ENCODE measurements around the gene OPCML.

OPCML gene

DNA sequence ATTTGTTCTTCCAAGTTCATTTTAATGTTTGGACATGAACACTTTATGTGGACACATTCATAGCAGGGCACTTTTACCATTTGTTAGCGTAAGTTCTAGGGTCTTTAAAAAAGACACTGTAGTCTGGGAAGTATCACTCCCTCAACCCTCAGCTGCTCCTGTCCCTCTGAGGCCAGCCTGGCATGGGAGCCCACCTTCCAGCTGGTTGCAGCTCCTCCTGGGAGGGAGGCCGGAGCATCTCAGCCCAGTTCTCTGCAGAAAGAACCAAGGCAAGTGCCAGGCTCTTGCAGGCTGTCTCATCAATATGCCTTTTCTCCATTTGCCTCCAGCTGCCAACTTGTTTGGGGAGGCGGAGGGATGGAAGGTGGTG, 150.6 kb downstream of the OPCML start (continued):
- TF ChIP-seq ZNF8 (CRISPR knock-in tag; IDR thresholded peaks at IDR 0.05): no peak
- TF ChIP-seq, protein P1, sequence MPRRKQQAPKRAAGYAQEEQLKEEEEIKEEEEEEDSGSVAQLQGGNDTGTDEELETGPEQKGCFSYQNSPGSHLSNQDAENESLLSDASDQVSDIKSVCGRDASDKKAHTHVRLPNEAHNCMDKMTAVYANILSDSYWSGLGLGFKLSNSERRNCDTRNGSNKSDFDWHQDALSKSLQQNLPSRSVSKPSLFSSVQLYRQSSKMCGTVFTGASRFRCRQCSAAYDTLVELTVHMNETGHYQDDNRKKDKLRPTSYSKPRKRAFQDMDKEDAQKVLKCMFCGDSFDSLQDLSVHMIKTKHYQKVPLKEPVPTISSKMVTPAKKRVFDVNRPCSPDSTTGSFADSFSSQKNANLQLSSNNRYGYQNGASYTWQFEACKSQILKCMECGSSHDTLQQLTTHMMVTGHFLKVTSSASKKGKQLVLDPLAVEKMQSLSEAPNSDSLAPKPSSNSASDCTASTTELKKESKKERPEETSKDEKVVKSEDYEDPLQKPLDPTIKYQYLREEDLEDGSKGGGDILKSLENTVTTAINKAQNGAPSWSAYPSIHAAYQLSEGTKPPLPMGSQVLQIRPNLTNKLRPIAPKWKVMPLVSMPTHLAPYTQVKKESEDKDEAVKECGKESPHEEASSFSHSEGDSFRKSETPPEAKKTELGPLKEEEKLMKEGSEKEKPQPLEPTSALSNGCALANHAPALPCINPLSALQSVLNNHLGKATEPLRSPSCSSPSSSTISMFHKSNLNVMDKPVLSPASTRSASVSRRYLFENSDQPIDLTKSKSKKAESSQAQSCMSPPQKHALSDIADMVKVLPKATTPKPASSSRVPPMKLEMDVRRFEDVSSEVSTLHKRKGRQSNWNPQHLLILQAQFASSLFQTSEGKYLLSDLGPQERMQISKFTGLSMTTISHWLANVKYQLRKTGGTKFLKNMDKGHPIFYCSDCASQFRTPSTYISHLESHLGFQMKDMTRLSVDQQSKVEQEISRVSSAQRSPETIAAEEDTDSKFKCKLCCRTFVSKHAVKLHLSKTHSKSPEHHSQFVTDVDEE (CRISPR knock-in tag; IDR thresholded peaks at IDR 0.05): no peak

DNA sequence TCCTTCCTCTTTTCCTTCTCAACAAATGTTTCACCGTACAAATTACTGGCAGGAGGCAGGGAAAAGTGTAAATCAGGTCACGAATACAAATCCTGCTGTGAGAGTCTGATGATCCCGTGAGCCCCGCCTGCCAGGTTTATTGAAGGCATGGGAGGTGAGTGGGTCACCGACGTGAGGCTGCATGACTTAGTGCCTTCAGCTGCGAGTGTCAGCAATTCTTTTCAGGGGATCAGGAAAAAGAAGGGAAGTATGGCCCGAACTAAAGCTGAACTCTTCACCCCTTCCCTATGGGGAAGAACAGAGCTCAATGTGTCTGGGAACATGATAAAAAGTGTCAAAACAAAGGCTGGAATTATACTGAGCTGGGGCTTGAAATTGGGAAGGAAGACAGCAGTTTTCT, 166.2 kb downstream of the OPCML start:
- no peak for ATAC-seq
- TF ChIP-seq ZFP30 (CRISPR knock-in tag; IDR thresholded peaks at IDR 0.05): no peak
- TF ChIP-seq, protein P2, sequence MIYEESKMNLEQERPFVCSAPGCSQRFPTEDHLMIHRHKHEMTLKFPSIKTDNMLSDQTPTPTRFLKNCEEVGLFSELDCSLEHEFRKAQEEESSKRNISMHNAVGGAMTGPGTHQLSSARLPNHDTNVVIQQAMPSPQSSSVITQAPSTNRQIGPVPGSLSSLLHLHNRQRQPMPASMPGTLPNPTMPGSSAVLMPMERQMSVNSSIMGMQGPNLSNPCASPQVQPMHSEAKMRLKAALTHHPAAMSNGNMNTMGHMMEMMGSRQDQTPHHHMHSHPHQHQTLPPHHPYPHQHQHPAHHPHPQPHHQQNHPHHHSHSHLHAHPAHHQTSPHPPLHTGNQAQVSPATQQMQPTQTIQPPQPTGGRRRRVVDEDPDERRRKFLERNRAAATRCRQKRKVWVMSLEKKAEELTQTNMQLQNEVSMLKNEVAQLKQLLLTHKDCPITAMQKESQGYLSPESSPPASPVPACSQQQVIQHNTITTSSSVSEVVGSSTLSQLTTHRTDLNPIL (CRISPR knock-in tag; IDR thresholded peaks at IDR 0.05; ENCODE audit: low read depth): no peak

DNA sequence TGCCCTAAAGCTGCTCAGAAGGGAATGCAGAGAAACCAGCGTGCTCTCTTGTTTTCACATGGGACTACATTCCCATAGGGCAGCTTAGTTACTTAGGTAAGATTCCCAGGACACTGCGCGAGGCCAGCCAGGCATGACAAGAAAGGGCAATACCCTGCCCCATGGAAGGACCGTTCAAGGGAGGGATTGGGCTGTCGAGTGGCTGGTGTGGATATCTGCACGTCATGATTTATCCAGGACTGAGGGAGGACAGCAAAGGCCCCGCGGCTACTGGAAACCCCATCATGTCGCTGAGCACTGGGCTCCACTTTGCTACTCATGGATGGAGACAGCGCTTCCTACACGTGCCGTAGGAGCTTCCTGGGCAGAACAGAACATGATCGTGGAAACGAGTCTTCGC, 169.4 kb downstream of the OPCML start:
- no peak for ATAC-seq

DNA sequence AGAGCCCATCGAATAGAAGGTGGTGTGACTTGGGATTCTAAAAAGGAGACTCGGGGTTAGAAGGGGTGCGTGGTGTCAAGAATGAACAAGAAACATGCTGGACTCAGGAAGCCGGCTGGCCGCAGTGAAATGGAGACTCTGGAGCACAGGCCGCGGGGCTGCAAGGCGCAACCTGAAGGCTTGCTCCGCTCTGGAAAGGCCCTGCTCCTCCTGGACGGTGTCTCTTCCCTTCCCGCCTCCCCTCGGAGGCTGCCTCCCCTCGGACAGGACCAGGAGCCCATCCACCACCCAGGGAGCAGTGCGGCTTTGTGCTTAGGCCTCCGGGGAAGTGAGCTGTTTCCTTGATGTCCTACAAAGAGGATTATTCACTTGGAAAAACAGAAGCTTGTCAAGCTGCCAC, 170.1 kb downstream of the OPCML start:
- no peak for ATAC-seq
- TF ChIP-seq ZNF70 (CRISPR knock-in tag; IDR thresholded peaks at IDR 0.05) (no peak), ARNTL (CRISPR knock-in tag; IDR thresholded peaks at IDR 0.05; ENCODE audit: borderline replicate concordance, low read depth) (no peak), ZFP30 (CRISPR knock-in tag; IDR thresholded peaks at IDR 0.05) (no peak), SNAI2 (CRISPR knock-in tag; IDR thresholded peaks at IDR 0.05) (no peak), OSR1 (CRISPR knock-in tag; IDR thresholded peaks at IDR 0.05) (no peak), BACH2 (CRISPR knock-in tag; IDR thresholded peaks at IDR 0.05; ENCODE audit: borderline replicate concordance) (no peak), ZNF8 (CRISPR knock-in tag; IDR thresholded peaks at IDR 0.05) (no peak), TCF4 (CRISPR knock-in tag; IDR thresholded peaks at IDR 0.05; ENCODE audit: borderline replicate concordance) (no peak)
- TF ChIP-seq, protein P3, sequence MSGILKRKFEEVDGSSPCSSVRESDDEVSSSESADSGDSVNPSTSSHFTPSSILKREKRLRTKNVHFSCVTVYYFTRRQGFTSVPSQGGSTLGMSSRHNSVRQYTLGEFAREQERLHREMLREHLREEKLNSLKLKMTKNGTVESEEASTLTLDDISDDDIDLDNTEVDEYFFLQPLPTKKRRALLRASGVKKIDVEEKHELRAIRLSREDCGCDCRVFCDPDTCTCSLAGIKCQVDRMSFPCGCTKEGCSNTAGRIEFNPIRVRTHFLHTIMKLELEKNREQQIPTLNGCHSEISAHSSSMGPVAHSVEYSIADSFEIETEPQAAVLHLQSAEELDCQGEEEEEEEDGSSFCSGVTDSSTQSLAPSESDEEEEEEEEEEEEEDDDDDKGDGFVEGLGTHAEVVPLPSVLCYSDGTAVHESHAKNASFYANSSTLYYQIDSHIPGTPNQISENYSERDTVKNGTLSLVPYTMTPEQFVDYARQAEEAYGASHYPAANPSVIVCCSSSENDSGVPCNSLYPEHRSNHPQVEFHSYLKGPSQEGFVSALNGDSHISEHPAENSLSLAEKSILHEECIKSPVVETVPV (CRISPR knock-in tag; IDR thresholded peaks at IDR 0.05): no peak

More for the DNA sequence above, 169.4 kb downstream of the OPCML start:
- TF ChIP-seq ARNTL (CRISPR knock-in tag; IDR thresholded peaks at IDR 0.05; ENCODE audit: borderline replicate concordance, low read depth): no peak
- TF ChIP-seq, protein P2 (CRISPR knock-in tag; IDR thresholded peaks at IDR 0.05; ENCODE audit: low read depth): no peak

DNA sequence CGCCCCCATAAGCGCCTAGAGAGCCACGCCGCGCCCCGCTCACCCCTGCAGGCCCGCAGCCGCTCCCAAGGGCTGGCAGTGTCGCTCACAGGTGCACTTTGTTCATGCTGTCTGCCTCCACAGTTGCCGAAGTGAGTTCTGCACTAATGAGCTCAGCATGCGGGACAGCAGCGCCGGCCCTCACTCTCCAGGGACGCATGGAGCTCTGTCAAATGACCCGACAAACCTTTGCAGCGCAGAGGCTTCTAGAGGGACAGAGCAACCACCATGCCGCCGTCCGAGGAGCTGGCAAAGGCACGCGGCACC, 170.7 kb downstream of the OPCML start:
- no peak for ATAC-seq
- TF ChIP-seq TOX (CRISPR knock-in tag; IDR thresholded peaks at IDR 0.05; ENCODE audit: borderline replicate concordance) (no peak), ESRRG (CRISPR knock-in tag; IDR thresholded peaks at IDR 0.05) (no peak)

DNA sequence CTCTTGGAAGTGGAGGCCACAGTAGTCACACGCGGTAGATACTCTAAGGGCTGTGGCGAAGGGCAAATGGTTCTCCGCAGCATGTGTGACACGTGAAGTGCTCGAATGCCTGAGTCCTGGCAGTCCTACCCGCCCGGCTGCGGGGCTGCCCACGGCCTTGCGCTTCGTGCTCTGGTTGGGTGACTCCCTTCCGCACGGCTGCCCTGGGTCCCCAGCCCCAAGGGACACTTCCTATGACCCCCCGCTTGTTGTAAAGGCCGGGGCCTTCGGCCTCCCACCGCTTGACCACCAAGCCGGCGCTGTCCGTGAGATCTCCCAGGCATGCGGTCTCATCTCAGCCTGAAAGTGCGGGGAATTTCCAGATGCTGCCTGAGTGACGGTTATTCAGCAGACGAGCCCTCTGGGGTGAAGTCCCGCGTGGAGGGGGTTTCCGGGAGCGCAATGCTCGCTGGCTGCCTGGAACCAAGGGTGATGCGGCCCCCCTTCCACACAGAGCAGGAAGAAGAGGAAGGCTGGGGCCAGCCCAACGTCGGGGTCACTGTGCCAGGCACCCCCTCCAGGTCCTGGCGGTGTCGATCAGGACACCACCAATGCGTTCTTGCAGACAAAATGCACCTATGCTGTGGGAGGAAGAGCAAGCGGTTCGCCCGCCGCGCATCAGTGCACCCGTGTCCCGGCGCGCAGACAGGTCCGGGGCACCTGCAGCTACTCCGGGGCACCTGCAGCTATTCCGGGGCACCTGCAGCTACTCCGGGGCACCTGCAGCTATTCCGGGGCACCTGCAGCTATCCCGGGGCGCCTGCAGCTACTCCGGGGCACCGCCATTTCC, 171.2 kb downstream of the OPCML start:
- ATAC-seq: no peak

DNA sequence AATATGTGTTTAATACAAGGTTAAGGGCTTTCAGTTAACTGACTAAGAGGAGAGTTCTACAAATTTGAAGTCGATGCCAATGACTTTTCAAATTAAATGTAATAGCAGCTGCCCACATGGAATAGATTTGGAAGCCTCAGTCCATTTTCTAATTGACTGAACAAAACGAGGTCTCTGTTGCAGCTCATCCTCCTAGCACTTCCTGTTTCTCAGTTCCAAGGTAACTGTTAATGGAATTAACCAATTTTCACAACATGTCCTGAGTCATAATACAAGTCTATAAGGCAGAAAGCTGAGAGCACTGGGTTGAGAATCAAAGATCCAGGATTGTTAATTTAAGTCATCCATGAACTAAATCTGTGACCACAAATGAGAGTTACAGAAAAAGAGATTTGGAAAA, 177.2 kb downstream of the OPCML start:
- ATAC-seq: no peak
- no peak for TF ChIP-seq ZNF70 (CRISPR knock-in tag; IDR thresholded peaks at IDR 0.05)
- TF ChIP-seq OSR1 (CRISPR knock-in tag; IDR thresholded peaks at IDR 0.05): no peak
- TF ChIP-seq, protein P3 (CRISPR knock-in tag; IDR thresholded peaks at IDR 0.05): no peak
- TF ChIP-seq PPARA (CRISPR knock-in tag; IDR thresholded peaks at IDR 0.05; ENCODE audit: borderline replicate concordance): no peak
- no peak for TF ChIP-seq ESRRG (CRISPR knock-in tag; IDR thresholded peaks at IDR 0.05)
- TF ChIP-seq ZNF8 (CRISPR knock-in tag; IDR thresholded peaks at IDR 0.05): no peak
- TF ChIP-seq, protein P2 (CRISPR knock-in tag; IDR thresholded peaks at IDR 0.05; ENCODE audit: low read depth): no peak
- no peak for TF ChIP-seq BACH2 (CRISPR knock-in tag; IDR thresholded peaks at IDR 0.05; ENCODE audit: borderline replicate concordance)
- no peak for TF ChIP-seq ARNTL (CRISPR knock-in tag; IDR thresholded peaks at IDR 0.05; ENCODE audit: borderline replicate concordance, low read depth)
- TF ChIP-seq SNAI2 (CRISPR knock-in tag; IDR thresholded peaks at IDR 0.05): no peak
- TF ChIP-seq CSDC2 (CRISPR knock-in tag; IDR thresholded peaks at IDR 0.05): no peak
- TF ChIP-seq RARB (CRISPR knock-in tag; IDR thresholded peaks at IDR 0.05): no peak
- TF ChIP-seq ZFP3 (CRISPR knock-in tag; IDR thresholded peaks at IDR 0.05): no peak
- no peak for TF ChIP-seq ISL1 (CRISPR knock-in tag; IDR thresholded peaks at IDR 0.05)

More for the DNA sequence above, 171.2 kb downstream of the OPCML start:
- no peak for TF ChIP-seq ZNF70 (CRISPR knock-in tag; IDR thresholded peaks at IDR 0.05)
- no peak for TF ChIP-seq TOX (CRISPR knock-in tag; IDR thresholded peaks at IDR 0.05; ENCODE audit: borderline replicate concordance)
- no peak for TF ChIP-seq PPARA (CRISPR knock-in tag; IDR thresholded peaks at IDR 0.05; ENCODE audit: borderline replicate concordance)

All from SK-N-SH treated with all-trans-retinoic acid at 6 μM for 48 hours (cell line).